ENCODE data around the gene SNX24.
A peak's percentile ranks its signal among the peaks of the same experiment; 100 is the strongest.

Gene SNX24

GRCh38 chr5:122845229-122846050, at the start of gene SNX24:
Gene SNX24 (plus strand): TSS chr5:122845613. CDS start chr5:122845634, 21 bp downstream.
- TF ChIP-seq CTCF (IDR thresholded peaks at IDR 0.05; ENCODE audit: insufficient read depth, low read length, poor library complexity, severe bottlenecking) = no peak
- no peaks in the 10 kb centered on the region for H3K27me3 ChIP-seq (replicated peaks; ENCODE audit: control insufficient read depth, insufficient read depth, low read length)
- DNase-seq (ENCODE audit: extremely low read depth, insufficient read length) = peak; percentile 81
- peak within 1 kb of the TSS; percentile 74 for H3K4me3 ChIP-seq (replicated peaks; ENCODE audit: low read depth, low read length)
- H3K36me3 ChIP-seq (ENCODE audit: control insufficient read depth, insufficient read depth, low read length) = no peaks in the 10 kb centered on the region

- Histone ChIP-seq H3K27me3 (replicated peaks; ENCODE audit: control insufficient read depth, insufficient read depth, low read length) (no peaks in the 10 kb centered on the region), H3K36me3 (ENCODE audit: control insufficient read depth, insufficient read depth, low read length) (peaks cover 4% of the 10 kb centered on the region; the same call in 1 of the 2 replicates), H3K4me3 (replicated peaks; ENCODE audit: low read depth, low read length) (no peak overlapping the region)
- TF ChIP-seq CTCF (IDR thresholded peaks at IDR 0.05; ENCODE audit: insufficient read depth, low read length, poor library complexity, severe bottlenecking) = no peak
- no peak for DNase-seq (ENCODE audit: extremely low read depth, insufficient read length)
Measured at GRCh38 chr5:122805481-122805880, 39.9 kb upstream of the SNX24 start.

- TF ChIP-seq CTCF (IDR thresholded peaks at IDR 0.05; ENCODE audit: insufficient read depth, low read length, poor library complexity, severe bottlenecking) = no peak
- no peak for DNase-seq (ENCODE audit: extremely low read depth, insufficient read length)
- peaks cover 4% of the 10 kb centered on the region for H3K36me3 ChIP-seq (ENCODE audit: control insufficient read depth, insufficient read depth, low read length)
- no peak overlapping the region for H3K4me3 ChIP-seq (replicated peaks; ENCODE audit: low read depth, low read length)
- no peaks in the 10 kb centered on the region for H3K27me3 ChIP-seq (replicated peaks; ENCODE audit: control insufficient read depth, insufficient read depth, low read length)
Measured at GRCh38 chr5:122810405-122810804, 35.0 kb upstream of the SNX24 start.

GRCh38 chr5:122815218-122815767, 30.1 kb upstream of the SNX24 start:
- no peak for DNase-seq (ENCODE audit: extremely low read depth, insufficient read length)
- TF ChIP-seq CTCF (IDR thresholded peaks at IDR 0.05; ENCODE audit: insufficient read depth, low read length, poor library complexity, severe bottlenecking) = no peak
- Histone ChIP-seq H3K27me3 (replicated peaks; ENCODE audit: control insufficient read depth, insufficient read depth, low read length) (no peaks in the 10 kb centered on the region), H3K36me3 (ENCODE audit: control insufficient read depth, insufficient read depth, low read length) (peaks cover 3% of the 10 kb centered on the region), H3K4me3 (replicated peaks; ENCODE audit: low read depth, low read length) (no peak overlapping the region)

GRCh38 chr5:122816756-122817155, 28.7 kb upstream of the SNX24 start:
- DNase-seq (ENCODE audit: extremely low read depth, insufficient read length) = no peak
- no peak for TF ChIP-seq CTCF (IDR thresholded peaks at IDR 0.05; ENCODE audit: insufficient read depth, low read length, poor library complexity, severe bottlenecking)
- no peaks in the 10 kb centered on the region for H3K27me3 ChIP-seq (replicated peaks; ENCODE audit: control insufficient read depth, insufficient read depth, low read length)
- H3K36me3 ChIP-seq (ENCODE audit: control insufficient read depth, insufficient read depth, low read length) = peaks cover 4% of the 10 kb centered on the region
- H3K4me3 ChIP-seq (replicated peaks; ENCODE audit: low read depth, low read length) = no peak overlapping the region

All from GM06990 (cell line).